B cell (primary cell): ENCODE results near the gene DCP1A.

Experiments used
- EZH2 ChIP-seq: IDR thresholded peaks from 2 replicates; pipeline ENCODE4 v1.6.1; 2012; ENCODE audit warnings: borderline replicate concordance, low read depth, mild to moderate bottlenecking, moderate library complexity, low read length; ENCODE audit not compliant: insufficient read depth, poor library complexity, severe bottlenecking
- TF ChIP-seq, protein P1 (sequence below): fragments of 200-600 bp; IDR thresholded peaks from one replicate; pipeline ENCODE4 v1.8.0; 2022; ENCODE audit warnings: antibody characterized with exemption, mild to moderate bottlenecking

DNA sequence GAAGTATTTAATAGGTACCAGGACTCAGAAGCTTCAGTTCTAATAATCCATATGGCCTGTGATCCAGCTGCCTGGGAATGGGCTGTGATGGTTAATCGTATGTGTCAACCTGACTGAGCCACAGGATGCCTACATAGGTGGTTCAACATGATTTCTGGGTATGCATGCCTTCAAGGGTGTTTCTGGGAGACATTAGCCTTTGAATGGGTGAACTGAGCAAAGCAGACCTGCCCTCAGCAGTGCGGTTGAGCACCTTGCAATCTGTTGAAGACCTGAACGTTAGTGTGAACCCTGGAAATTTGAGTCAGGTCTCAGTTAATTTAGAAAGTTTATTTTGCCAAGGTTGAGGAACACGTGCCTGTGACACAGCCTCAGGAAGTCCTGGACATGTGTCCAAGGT is 68.7 kb downstream of the DCP1A start:
- TF ChIP-seq, protein P1, sequence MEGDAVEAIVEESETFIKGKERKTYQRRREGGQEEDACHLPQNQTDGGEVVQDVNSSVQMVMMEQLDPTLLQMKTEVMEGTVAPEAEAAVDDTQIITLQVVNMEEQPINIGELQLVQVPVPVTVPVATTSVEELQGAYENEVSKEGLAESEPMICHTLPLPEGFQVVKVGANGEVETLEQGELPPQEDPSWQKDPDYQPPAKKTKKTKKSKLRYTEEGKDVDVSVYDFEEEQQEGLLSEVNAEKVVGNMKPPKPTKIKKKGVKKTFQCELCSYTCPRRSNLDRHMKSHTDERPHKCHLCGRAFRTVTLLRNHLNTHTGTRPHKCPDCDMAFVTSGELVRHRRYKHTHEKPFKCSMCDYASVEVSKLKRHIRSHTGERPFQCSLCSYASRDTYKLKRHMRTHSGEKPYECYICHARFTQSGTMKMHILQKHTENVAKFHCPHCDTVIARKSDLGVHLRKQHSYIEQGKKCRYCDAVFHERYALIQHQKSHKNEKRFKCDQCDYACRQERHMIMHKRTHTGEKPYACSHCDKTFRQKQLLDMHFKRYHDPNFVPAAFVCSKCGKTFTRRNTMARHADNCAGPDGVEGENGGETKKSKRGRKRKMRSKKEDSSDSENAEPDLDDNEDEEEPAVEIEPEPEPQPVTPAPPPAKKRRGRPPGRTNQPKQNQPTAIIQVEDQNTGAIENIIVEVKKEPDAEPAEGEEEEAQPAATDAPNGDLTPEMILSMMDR = no peak
- TF ChIP-seq EZH2 = no peak
